Loucy (cell line): Measurements from ENCODE around the gene MCC.

ENCODE experiments used
- H2AFZ ChIP-seq: fragments of 200-600 bp; sonication (generic); 2 replicates; pipeline ENCODE4 v1.6.0; 2016; ENCODE audit warnings: antibody characterized with exemption, mild to moderate bottlenecking, low read length, moderate library complexity
- H3F3A ChIP-seq: fragments of 200-600 bp; 2 replicates; pipeline ENCODE4 v1.6.0; 2016; ENCODE audit warnings: antibody characterized with exemption, low read depth, mild to moderate bottlenecking
- H3K27me3 ChIP-seq: fragments of 200-600 bp; sonication (generic); 2 replicates; pipeline ENCODE4 v1.6.1; 2014; ENCODE audit warnings: low read length, mild to moderate bottlenecking; ENCODE audit not compliant: insufficient read depth, poor library complexity, severe bottlenecking
- H3K36me3 ChIP-seq: fragments of 200-600 bp; sonication (generic); 2 replicates; pipeline ENCODE4 v1.6.1; 2016; ENCODE audit warnings: low read length; ENCODE audit not compliant: insufficient read depth
- H3K4me1 ChIP-seq: fragments of 200-600 bp; sonication (generic); 2 replicates; pipeline ENCODE4 v1.5.1; 2014; ENCODE audit warnings: low read length, mild to moderate bottlenecking; ENCODE audit not compliant: insufficient read depth, poor library complexity, severe bottlenecking
- H3K4me2 ChIP-seq: fragments of 200-600 bp; sonication (generic); 2 replicates; pipeline ENCODE4 v1.6.0; 2014; ENCODE audit warnings: antibody characterized with exemption, low read length, low read depth, mild to moderate bottlenecking; ENCODE audit not compliant: poor library complexity, severe bottlenecking
- H3K4me3 ChIP-seq: fragments of 200-600 bp; sonication (generic); 2 replicates; pipeline ENCODE4 v1.5.1; 2014; ENCODE audit warnings: low read length, mild to moderate bottlenecking, mixed read lengths; ENCODE audit not compliant: poor library complexity, severe bottlenecking
- H3K79me2 ChIP-seq: fragments of 200-600 bp; sonication (generic); 2 replicates; pipeline ENCODE4 v1.6.1; 2014; ENCODE audit warnings: low read length; ENCODE audit not compliant: insufficient read depth
- H3K9ac ChIP-seq: fragments of 200-600 bp; sonication (generic); 2 replicates; pipeline ENCODE4 v1.6.0; 2014; ENCODE audit warnings: mild to moderate bottlenecking, low read depth, low read length, moderate library complexity; ENCODE audit not compliant: poor library complexity, severe bottlenecking
- H3K9me2 ChIP-seq: fragments of 200-600 bp; sonication (generic); replicated peaks from 2 replicates; pipeline ENCODE4 v1.6.1; 2016; ENCODE audit warnings: low read depth, low read length, mixed read lengths
- H3K9me3 ChIP-seq: fragments of 200-600 bp; sonication (generic); 2 replicates; pipeline ENCODE4 v1.6.1; 2014; ENCODE audit warnings: mild to moderate bottlenecking, antibody characterized with exemption, low read length, low read depth; ENCODE audit not compliant: insufficient read depth
- H4K20me1 ChIP-seq: fragments of 200-600 bp; sonication (generic); 2 replicates; pipeline ENCODE4 v1.6.0; 2014; ENCODE audit warnings: antibody characterized with exemption, low read length, mild to moderate bottlenecking; ENCODE audit not compliant: insufficient read depth, poor library complexity, severe bottlenecking
- EZH2phosphoT487 ChIP-seq: fragments of 200-600 bp; IDR thresholded peaks from 2 replicates; pipeline ENCODE4 v1.6.1; 2018; ENCODE audit warnings: antibody characterized with exemption, mild to moderate bottlenecking, moderate library complexity, borderline replicate concordance
- TF ChIP-seq, protein P1 (sequence below): fragments of 200-600 bp; sonication (generic); conservative IDR thresholded peaks from 2 replicates; pipeline ENCODE4 v1.5.1; 2014; ENCODE audit warnings: mild to moderate bottlenecking, antibody characterized with exemption, low read length

MCC gene

DNA sequence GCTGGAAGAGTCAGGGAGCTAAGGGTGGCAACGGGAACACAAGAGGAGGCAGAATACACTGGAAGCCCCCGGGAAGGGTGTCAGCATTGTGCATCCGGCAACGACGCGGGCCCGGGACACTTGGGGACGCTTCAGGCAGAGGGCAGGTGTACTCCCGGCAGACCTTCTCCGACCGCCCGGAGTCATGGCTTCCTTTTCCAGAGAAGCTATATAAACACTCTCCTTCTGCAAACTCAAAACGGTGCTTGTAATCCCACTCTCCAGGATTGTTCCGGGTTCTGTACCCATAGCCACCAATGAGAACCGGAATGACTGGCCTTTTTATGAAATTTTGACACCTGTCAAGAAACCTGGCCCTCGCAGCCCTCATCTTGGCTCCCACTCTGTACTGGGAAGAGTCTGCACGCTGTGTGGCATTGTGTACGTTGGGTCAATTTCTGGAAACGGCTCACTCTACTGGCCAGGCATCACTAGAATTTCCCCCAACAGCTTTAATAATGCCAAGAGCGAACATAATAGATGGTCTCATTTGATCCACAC lies 462 bp upstream of the MCC start:
- Histone ChIP-seq H3K9ac (no peak overlapping the region), H3K4me2 (no peak overlapping the region)
- TF ChIP-seq, protein P1, sequence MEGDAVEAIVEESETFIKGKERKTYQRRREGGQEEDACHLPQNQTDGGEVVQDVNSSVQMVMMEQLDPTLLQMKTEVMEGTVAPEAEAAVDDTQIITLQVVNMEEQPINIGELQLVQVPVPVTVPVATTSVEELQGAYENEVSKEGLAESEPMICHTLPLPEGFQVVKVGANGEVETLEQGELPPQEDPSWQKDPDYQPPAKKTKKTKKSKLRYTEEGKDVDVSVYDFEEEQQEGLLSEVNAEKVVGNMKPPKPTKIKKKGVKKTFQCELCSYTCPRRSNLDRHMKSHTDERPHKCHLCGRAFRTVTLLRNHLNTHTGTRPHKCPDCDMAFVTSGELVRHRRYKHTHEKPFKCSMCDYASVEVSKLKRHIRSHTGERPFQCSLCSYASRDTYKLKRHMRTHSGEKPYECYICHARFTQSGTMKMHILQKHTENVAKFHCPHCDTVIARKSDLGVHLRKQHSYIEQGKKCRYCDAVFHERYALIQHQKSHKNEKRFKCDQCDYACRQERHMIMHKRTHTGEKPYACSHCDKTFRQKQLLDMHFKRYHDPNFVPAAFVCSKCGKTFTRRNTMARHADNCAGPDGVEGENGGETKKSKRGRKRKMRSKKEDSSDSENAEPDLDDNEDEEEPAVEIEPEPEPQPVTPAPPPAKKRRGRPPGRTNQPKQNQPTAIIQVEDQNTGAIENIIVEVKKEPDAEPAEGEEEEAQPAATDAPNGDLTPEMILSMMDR, result no peak
- TF ChIP-seq EZH2phosphoT487, result no peak

DNA sequence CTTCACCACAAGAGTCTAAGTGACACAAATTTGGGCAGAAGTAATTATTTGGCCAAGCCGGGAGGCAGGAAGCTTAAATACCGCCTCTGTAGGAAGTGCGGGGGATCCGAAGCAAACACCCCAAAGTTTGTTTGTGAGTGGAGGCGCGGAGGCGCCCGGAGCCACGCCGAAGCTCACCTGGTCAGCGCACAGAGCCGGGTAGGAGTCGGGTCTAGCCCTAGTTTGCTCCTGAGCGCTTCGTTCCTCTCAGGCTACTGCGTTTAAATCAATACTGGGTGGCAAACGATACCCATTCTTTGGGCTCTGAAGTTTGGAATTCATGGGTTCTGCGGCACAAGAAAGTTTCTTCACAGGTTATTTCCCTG lies 855 bp downstream of the MCC start:
- H3K9me2 ChIP-seq, result no peaks in the 10 kb centered on the region
- peaks cover 7% of the 10 kb centered on the region; the same call in 1 of the 2 replicates for H3K9me3 ChIP-seq
- H3K27me3 ChIP-seq, result peaks cover 75% of the 10 kb centered on the region
- H4K20me1 ChIP-seq, result no peaks in the 10 kb centered on the region
- H3K4me3 ChIP-seq, result no peak overlapping the region
- H3K4me2 ChIP-seq, result no peak overlapping the region
- H2AFZ ChIP-seq, result no peak overlapping the region
- no peak overlapping the region for H3K9ac ChIP-seq
- H3K4me1 ChIP-seq, result no peaks in the 10 kb centered on the region
- H3K36me3 ChIP-seq, result no peaks in the 10 kb centered on the region
- H3F3A ChIP-seq, result no peaks in the 10 kb centered on the region
- TF ChIP-seq, protein P1, result no peak
- no peak for TF ChIP-seq EZH2phosphoT487
- H3K79me2 ChIP-seq, result no peaks in the 10 kb centered on the region

More for the DNA sequence above, 462 bp upstream of the MCC start:
- H3K27me3 ChIP-seq, result peaks cover 76% of the 10 kb centered on the region
- peaks cover 7% of the 10 kb centered on the region; the same call in 1 of the 2 replicates for H3K9me3 ChIP-seq
- no peaks in the 10 kb centered on the region for H3K4me1 ChIP-seq
- H3K4me3 ChIP-seq, result no peak overlapping the region
- H4K20me1 ChIP-seq, result no peaks in the 10 kb centered on the region
- no peaks in the 10 kb centered on the region for H3K9me2 ChIP-seq
- H2AFZ ChIP-seq, result no peak overlapping the region
- H3K36me3 ChIP-seq, result no peaks in the 10 kb centered on the region
- no peaks in the 10 kb centered on the region for H3F3A ChIP-seq
- no peaks in the 10 kb centered on the region for H3K79me2 ChIP-seq

DNA sequence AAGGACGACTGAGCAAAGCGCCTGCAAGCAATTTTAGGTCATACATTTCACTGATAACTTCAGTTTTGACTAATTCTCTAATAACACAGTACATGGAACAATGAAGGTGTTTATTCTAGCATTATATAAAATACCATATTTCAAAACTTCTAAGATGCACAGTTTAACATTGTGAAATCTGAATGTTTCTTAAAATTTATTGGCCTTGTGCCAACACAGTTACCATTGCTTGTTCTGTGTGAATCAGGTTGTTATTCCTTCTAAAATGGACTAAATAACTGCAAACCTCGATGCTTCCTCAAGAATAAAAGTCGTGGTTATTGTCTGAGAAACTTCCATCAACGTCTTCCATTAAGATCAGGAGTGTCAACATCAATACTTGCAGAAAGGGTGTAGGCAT lies 8.0 kb downstream of the MCC start:
- Histone ChIP-seq H3K4me3 (no peak overlapping the region), H3K9ac (no peak overlapping the region), H2AFZ (no peak overlapping the region), H3K36me3 (no peaks in the 10 kb centered on the region), H3K4me1 (no peaks in the 10 kb centered on the region), H4K20me1 (no peaks in the 10 kb centered on the region), H3F3A (no peaks in the 10 kb centered on the region), H3K79me2 (no peaks in the 10 kb centered on the region), H3K27me3 (peaks cover 44% of the 10 kb centered on the region), H3K9me3 (no peaks in the 10 kb centered on the region), H3K4me2 (no peak overlapping the region), H3K9me2 (no peaks in the 10 kb centered on the region)
- TF ChIP-seq, protein P1, result no peak
- no peak for TF ChIP-seq EZH2phosphoT487
